H1 (cell line): ENCODE results near the gene GLTPD2. TPM values are rescaled to one million over a fixed set of nuclear protein-coding genes. Genes with fewer than 3 reads are reported as not detected.

ENCODE experiments used
- BCL11A ChIP-seq, 2 experiments: IDR thresholded peaks; one replicate each; pipeline ENCODE4 v1.6.1; 2011; ENCODE audit warnings: low read depth in 2 of 2, low read length in 2 of 2, mild to moderate bottlenecking in 2 of 2
- CHD1 ChIP-seq: IDR thresholded peaks from 2 replicates; pipeline ENCODE4 v1.6.1; 2012; ENCODE audit warnings: low read depth, low read length, improper control_type of control experiment
- EGR1 ChIP-seq: IDR thresholded peaks from 2 replicates; pipeline ENCODE4 v1.6.1; 2011; ENCODE audit warnings: low read depth, low read length, borderline replicate concordance
- GABPA ChIP-seq: IDR thresholded peaks from 2 replicates; pipeline ENCODE4 v1.6.1; 2011; ENCODE audit warnings: mild to moderate bottlenecking, low read length, moderate library complexity, borderline replicate concordance; ENCODE audit not compliant: insufficient read depth
- KDM5A ChIP-seq: fragments of 200-600 bp; IDR thresholded peaks from 2 replicates; pipeline ENCODE4 v1.7.1; 2012; ENCODE audit warnings: mild to moderate bottlenecking, low read length, inconsistent platforms, mixed read lengths
- SAP30 ChIP-seq: fragments of 300-600 bp; sonication (generic); IDR thresholded peaks from 2 replicates; pipeline ENCODE4 v1.7.1; 2012; ENCODE audit warnings: low read length, moderate library complexity, mild to moderate bottlenecking, inconsistent platforms; ENCODE audit not compliant: insufficient read depth, insufficient replicate concordance
- SIRT6 ChIP-seq: IDR thresholded peaks from one replicate; pipeline ENCODE4 v1.7.1; 2012; ENCODE audit warnings: low read length, inconsistent platforms
- TAF7 ChIP-seq: optimal IDR thresholded peaks from 2 replicates; pipeline ENCODE3; 2011; ENCODE audit warnings: low read depth, mild to moderate bottlenecking, inconsistent platforms, low read length, moderate library complexity, borderline replicate concordance
- polyA plus RNA-seq, 7 experiments: library from polyadenylated mRNA; depleted of rRNA in 3 of 7; stranded (reverse) in 5 of 7; unstranded in 2 of 7; fragments of >200 nt in 5 of 7; fragments of 200-250 nt in 2 of 7; gene quantifications; 1 replicate in 5 of 7; 2 replicates in 1 of 7; 4 replicates in 1 of 7; pipeline versions ENCODE4 v1.2.1 to v1.2.3, GENCODE V29; 2011 to 2013; ENCODE audit warnings: missing spikeins in 2 of 7, mixed read lengths in 2 of 7
- total RNA-seq: library from RNA; stranded (reverse); fragmentation: NEBNext Ultra II Directional; extraction: Animal tissue kit (Norgen Biotek cat#: 25700); gene quantifications from 2 replicates; pipeline ENCODE4 v1.2.1, GENCODE V29; 2021
- TF ChIP-seq, protein P1 (sequence below): fragments of 300-600 bp; sonication (generic); IDR thresholded peaks from 2 replicates; pipeline ENCODE4 v1.7.1; 2012; ENCODE audit warnings: low read length, moderate library complexity, mild to moderate bottlenecking, inconsistent platforms; ENCODE audit not compliant: insufficient replicate concordance
- TF ChIP-seq, protein P2 (sequence below): IDR thresholded peaks from 2 replicates; pipeline ENCODE4 v1.6.1; 2011; ENCODE audit warnings: low read depth, mild to moderate bottlenecking, low read length; ENCODE audit not compliant: insufficient read depth

GLTPD2 gene
- total and polyA plus RNA-seq, 2 of the 8 experiments (the other 6 are each of a cell fraction or from before 2014, with no cell fraction given): not detected

DNA sequence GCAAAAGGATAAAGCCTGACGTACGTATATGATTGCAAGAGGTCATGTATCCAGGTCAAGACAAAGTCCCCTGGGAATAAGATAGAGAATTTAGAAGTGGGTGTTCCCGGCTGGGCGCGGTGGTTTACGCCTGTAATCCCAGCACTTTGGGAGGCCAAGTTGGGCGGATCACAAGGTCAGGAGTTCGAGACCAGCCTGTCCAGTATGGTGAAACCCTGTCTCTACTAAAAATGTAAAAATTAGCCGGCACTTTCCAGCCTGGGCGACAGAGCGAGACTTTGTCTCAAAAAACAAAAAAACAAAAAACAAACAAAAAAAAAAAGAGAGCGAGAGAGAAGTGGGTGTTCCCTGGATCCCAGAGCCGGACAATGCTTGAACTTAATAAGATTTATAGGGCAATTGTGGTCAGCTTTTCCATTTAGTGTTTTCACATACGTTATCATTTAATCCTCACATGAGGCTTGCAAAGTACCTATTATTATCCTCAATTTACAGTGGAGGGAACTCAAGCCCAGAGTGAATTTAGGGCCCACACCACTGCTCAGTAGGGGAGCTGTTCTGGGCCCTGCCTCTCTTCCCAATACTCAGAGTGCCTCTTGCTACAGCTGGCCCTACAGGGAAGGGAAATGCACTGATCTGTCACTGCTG is 481 bp upstream of the GLTPD2 start (continued):
- TF ChIP-seq, protein P1, sequence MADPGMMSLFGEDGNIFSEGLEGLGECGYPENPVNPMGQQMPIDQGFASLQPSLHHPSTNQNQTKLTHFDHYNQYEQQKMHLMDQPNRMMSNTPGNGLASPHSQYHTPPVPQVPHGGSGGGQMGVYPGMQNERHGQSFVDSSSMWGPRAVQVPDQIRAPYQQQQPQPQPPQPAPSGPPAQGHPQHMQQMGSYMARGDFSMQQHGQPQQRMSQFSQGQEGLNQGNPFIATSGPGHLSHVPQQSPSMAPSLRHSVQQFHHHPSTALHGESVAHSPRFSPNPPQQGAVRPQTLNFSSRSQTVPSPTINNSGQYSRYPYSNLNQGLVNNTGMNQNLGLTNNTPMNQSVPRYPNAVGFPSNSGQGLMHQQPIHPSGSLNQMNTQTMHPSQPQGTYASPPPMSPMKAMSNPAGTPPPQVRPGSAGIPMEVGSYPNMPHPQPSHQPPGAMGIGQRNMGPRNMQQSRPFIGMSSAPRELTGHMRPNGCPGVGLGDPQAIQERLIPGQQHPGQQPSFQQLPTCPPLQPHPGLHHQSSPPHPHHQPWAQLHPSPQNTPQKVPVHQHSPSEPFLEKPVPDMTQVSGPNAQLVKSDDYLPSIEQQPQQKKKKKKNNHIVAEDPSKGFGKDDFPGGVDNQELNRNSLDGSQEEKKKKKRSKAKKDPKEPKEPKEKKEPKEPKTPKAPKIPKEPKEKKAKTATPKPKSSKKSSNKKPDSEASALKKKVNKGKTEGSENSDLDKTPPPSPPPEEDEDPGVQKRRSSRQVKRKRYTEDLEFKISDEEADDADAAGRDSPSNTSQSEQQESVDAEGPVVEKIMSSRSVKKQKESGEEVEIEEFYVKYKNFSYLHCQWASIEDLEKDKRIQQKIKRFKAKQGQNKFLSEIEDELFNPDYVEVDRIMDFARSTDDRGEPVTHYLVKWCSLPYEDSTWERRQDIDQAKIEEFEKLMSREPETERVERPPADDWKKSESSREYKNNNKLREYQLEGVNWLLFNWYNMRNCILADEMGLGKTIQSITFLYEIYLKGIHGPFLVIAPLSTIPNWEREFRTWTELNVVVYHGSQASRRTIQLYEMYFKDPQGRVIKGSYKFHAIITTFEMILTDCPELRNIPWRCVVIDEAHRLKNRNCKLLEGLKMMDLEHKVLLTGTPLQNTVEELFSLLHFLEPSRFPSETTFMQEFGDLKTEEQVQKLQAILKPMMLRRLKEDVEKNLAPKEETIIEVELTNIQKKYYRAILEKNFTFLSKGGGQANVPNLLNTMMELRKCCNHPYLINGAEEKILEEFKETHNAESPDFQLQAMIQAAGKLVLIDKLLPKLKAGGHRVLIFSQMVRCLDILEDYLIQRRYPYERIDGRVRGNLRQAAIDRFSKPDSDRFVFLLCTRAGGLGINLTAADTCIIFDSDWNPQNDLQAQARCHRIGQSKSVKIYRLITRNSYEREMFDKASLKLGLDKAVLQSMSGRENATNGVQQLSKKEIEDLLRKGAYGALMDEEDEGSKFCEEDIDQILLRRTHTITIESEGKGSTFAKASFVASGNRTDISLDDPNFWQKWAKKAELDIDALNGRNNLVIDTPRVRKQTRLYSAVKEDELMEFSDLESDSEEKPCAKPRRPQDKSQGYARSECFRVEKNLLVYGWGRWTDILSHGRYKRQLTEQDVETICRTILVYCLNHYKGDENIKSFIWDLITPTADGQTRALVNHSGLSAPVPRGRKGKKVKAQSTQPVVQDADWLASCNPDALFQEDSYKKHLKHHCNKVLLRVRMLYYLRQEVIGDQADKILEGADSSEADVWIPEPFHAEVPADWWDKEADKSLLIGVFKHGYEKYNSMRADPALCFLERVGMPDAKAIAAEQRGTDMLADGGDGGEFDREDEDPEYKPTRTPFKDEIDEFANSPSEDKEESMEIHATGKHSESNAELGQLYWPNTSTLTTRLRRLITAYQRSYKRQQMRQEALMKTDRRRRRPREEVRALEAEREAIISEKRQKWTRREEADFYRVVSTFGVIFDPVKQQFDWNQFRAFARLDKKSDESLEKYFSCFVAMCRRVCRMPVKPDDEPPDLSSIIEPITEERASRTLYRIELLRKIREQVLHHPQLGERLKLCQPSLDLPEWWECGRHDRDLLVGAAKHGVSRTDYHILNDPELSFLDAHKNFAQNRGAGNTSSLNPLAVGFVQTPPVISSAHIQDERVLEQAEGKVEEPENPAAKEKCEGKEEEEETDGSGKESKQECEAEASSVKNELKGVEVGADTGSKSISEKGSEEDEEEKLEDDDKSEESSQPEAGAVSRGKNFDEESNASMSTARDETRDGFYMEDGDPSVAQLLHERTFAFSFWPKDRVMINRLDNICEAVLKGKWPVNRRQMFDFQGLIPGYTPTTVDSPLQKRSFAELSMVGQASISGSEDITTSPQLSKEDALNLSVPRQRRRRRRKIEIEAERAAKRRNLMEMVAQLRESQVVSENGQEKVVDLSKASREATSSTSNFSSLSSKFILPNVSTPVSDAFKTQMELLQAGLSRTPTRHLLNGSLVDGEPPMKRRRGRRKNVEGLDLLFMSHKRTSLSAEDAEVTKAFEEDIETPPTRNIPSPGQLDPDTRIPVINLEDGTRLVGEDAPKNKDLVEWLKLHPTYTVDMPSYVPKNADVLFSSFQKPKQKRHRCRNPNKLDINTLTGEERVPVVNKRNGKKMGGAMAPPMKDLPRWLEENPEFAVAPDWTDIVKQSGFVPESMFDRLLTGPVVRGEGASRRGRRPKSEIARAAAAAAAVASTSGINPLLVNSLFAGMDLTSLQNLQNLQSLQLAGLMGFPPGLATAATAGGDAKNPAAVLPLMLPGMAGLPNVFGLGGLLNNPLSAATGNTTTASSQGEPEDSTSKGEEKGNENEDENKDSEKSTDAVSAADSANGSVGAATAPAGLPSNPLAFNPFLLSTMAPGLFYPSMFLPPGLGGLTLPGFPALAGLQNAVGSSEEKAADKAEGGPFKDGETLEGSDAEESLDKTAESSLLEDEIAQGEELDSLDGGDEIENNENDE: no peak
- no peak for TF ChIP-seq CHD1
- TF ChIP-seq TAF7: no peak
- no peak for TF ChIP-seq KDM5A
- no peak for TF ChIP-seq BCL11A (IDR thresholded peaks at IDR 0.05; ENCODE audit: low read depth in 2 of 2, low read length in 2 of 2)
- TF ChIP-seq EGR1: no peak
- TF ChIP-seq, protein P2, sequence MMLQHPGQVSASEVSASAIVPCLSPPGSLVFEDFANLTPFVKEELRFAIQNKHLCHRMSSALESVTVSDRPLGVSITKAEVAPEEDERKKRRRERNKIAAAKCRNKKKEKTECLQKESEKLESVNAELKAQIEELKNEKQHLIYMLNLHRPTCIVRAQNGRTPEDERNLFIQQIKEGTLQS: no peak
- no peak for TF ChIP-seq SIRT6
- TF ChIP-seq SAP30: no peak
- TF ChIP-seq GABPA: no peak
